ENCODE data around the gene BMF.
A peak's percentile ranks its signal among the peaks of the same experiment; 100 is the strongest.

DNA sequence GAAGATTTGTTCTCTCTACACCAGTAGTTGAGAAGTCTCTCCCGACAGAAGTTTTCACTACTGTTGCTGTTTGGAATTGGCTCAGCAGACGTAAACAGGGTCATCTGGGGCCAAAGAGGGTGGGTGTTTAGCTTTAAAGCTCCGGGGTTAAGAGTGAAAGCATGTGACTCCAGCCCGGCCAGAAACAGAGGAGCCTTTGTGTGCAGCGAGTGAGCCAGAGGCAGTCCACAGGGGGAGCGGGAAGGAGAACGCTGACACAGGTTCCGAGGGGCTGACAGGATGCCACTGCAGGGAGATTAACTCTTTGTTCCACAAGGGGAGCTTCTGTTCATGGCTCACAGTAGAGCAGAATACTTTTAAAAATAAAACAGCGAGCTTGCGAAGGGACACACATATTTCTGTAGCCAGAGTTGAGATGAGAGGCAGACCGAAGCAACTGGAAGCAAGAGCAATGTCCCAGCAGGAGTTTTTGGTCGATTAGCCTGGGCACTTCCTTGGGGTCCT is 26.9 kb downstream of the BMF start:
- peak in 1 of 3 experiments; percentile 7 for TF ChIP-seq CTCF (IDR thresholded peaks at IDR 0.05)
- TF ChIP-seq EP300 (IDR thresholded peaks at IDR 0.05) = no peak
